ENCODE measurements around the gene RASAL2. TPM values are rescaled to one million over a fixed set of nuclear protein-coding genes. Genes with fewer than 3 reads are reported as not detected.
"Not testable (repeated sequence)": the region's sequence is repeated elsewhere in the genome, so short reads cannot be mapped to it uniquely, and the experiment has no call there.

The RASAL2 gene
- total RNA-seq, 1 donor from 2014 or later, result not detected

DNA sequence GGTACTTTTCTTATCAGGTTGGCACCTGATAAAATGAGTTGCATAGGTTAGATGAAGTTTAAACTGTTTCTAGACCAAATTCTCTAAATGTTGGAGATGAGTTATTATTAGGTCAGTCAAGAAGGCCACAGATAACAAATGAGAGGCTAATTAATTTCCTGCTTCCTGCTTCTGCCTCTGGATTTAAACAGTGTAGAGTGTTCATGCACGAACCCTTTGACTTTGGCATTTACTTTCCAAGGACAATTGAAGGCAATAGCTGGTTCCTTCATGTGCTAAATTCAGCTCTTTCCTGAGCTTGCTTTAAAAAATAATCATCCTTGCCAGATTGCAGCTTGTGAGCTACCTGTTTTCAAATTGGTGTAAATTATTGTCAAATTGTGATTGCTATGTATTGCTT lies 80.6 kb downstream of the RASAL2 start:
- intact Hi-C loops (cut with micrococcal nuclease), result no loop called here
- H3K4me1 Mint-ChIP-seq, result no peaks in the 10 kb centered on the region
- H3K9me3 Mint-ChIP-seq, result no peaks in the 10 kb centered on the region
- no peak overlapping the region for H3K27ac Mint-ChIP-seq
- DNase-seq, result no peak
- no peaks in the 10 kb centered on the region for H3K27me3 Mint-ChIP-seq
- H3K4me3 Mint-ChIP-seq, result no peak overlapping the region
- H3K36me3 Mint-ChIP-seq (ENCODE audit: low read depth), result no peaks in the 10 kb centered on the region

DNA sequence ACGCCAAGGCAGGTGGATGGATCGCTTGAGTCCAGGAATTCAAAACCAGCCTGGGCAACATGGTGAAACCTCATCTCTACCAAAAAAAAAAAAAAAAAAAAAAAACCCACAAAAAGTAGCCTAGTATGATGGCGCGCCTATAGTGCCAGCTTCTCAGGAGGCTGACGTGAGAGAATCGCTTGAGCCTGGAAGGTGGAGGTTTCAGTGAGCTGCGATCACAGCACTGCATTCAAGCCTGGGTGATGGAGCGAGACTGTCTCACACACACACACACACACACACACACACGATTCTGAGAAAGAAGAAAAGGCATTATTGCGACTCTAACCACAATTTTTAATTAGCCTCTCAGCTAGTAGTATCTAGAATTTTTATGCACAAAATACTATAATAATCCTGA lies 86.5 kb downstream of the RASAL2 start:
- Mint-ChIP-seq H3K4me1 (no peaks in the 10 kb centered on the region), H3K36me3 (ENCODE audit: low read depth) (no peaks in the 10 kb centered on the region), H3K4me3 (no peak overlapping the region), H3K27me3 (no peaks in the 10 kb centered on the region), H3K27ac (no peak overlapping the region), H3K9me3 (no peaks in the 10 kb centered on the region)
- DNase-seq, result no peak
- intact Hi-C loops (cut with micrococcal nuclease), result no loop called here

DNA sequence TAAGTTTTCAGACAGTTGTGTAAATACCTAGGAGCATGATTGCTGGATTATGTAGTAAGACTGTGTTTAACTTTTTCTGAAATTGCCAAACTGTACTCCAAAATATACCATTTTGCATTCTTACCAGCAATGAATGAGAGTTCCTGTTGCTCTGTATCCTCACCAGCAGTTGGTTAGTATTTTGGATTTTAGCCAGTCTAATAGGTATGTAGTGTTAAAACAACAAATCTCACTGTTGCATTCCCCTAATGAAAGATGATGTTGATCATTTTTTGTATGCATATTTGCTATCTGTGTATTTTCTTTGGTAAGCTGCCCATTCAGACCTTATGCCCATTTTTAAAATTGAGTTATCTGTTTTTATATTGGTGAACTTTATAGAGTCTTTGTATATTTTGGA lies 89.9 kb downstream of the RASAL2 start:
- Mint-ChIP-seq H3K4me1 (no peaks in the 10 kb centered on the region), H3K36me3 (ENCODE audit: low read depth) (no peaks in the 10 kb centered on the region), H3K27ac (no peak overlapping the region), H3K4me3 (no peak overlapping the region), H3K27me3 (no peaks in the 10 kb centered on the region), H3K9me3 (no peaks in the 10 kb centered on the region)
- intact Hi-C loops (cut with micrococcal nuclease), result no loop called here
- no peak for DNase-seq

DNA sequence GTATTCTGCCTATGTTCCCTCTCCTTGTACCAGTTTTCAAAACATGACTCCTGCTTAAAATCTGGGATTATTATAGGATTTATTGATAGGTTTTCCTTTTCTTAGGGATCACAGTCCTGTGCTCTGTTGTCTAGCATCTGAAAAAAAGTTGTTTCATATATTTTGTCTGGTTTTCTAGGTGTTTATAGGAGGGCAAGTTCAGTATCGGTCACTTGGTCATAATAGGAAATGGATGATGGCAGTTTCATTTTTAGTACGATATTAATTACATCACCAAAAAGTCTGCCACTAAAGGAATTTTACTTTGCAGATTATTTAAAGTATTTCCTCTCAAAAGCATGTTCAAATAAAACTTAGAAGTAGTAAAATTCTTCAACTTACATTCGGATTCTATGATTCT lies 94.4 kb downstream of the RASAL2 start:
- H3K36me3 Mint-ChIP-seq (ENCODE audit: low read depth), result no peaks in the 10 kb centered on the region
- no peaks in the 10 kb centered on the region for H3K4me1 Mint-ChIP-seq
- peaks cover 1% of the 10 kb centered on the region for H3K27me3 Mint-ChIP-seq
- H3K4me3 Mint-ChIP-seq, result no peak overlapping the region
- DNase-seq, result no peak
- H3K9me3 Mint-ChIP-seq, result no peaks in the 10 kb centered on the region
- H3K27ac Mint-ChIP-seq, result no peak overlapping the region
- intact Hi-C loops (cut with micrococcal nuclease), result no loop called here

DNA sequence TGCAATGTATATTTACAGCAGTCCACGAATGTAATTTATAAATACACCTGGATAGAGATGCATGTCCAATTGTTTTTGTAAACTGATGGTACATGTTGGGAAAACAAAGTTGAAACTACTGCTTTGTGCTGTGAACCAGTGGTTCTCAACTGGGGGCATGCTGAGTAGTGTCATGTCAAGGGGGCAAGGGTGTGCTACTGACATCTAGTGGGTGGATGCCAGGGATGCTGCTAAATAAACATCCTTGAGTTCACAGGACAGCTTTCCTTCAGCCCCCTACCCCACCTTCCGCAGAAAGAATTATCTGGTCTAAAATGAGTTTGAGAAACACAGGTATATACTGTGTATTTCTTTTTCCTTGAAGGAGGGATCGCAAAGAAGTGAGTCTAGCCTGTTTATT lies 95.9 kb downstream of the RASAL2 start:
- Mint-ChIP-seq H3K4me3 (no peak overlapping the region), H3K9me3 (no peaks in the 10 kb centered on the region), H3K27me3 (peaks cover 1% of the 10 kb centered on the region), H3K4me1 (no peaks in the 10 kb centered on the region), H3K27ac (no peak overlapping the region), H3K36me3 (ENCODE audit: low read depth) (no peaks in the 10 kb centered on the region)
- no peak for DNase-seq
- intact Hi-C loops (cut with micrococcal nuclease), result no loop called here

DNA sequence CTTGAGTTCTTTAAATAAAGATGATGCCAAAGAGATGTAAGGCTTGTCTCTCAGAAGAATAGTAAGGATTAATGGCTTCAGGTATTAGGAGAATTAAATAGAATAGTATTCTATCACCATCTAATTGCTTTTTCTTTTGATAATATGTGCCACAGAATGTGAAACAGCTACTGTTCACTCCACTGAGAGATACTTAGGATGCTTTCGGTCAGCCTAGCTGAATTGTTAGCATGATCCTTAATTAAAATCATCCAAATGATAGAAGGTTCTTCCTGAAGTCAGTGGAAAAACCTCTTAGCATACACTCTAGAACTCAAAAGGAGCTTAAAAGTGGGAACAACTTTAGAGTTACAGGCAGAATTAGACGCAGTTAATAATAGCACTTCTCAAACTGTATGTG lies 97.0 kb downstream of the RASAL2 start:
- no peak for DNase-seq
- Mint-ChIP-seq H3K36me3 (ENCODE audit: low read depth) (no peaks in the 10 kb centered on the region), H3K9me3 (no peaks in the 10 kb centered on the region), H3K27ac (no peak overlapping the region), H3K4me3 (no peak overlapping the region), H3K4me1 (no peaks in the 10 kb centered on the region), H3K27me3 (peaks cover 1% of the 10 kb centered on the region)
- intact Hi-C loops (cut with micrococcal nuclease), result no loop called here

DNA sequence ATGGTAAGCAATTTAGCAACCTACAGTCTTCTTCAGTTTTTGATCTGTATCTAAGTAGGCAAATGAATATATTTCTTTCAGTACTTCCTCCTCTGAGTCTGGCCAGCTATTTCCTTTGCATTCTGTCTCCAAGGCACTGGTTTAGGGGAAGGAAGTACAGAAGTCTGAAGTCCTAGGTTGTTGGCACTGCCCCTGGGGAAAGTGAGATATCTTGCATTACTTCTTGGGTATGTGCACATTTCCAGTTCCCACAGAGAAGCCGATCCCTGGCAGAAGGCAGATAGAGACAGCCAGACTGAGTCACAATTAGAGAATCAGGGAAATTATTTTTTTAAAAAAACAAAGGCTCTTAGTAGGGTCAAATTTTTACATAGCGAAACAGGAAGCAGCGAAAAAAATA lies 98.8 kb downstream of the RASAL2 start:
- no peak overlapping the region for H3K4me3 Mint-ChIP-seq
- peaks cover 1% of the 10 kb centered on the region for H3K27me3 Mint-ChIP-seq
- no peak overlapping the region for H3K27ac Mint-ChIP-seq
- peaks cover 3% of the 10 kb centered on the region for H3K9me3 Mint-ChIP-seq
- DNase-seq, result no peak
- intact Hi-C loops (cut with micrococcal nuclease), result no loop called here
- no peaks in the 10 kb centered on the region for H3K36me3 Mint-ChIP-seq (ENCODE audit: low read depth)
- H3K4me1 Mint-ChIP-seq, result no peaks in the 10 kb centered on the region

DNA sequence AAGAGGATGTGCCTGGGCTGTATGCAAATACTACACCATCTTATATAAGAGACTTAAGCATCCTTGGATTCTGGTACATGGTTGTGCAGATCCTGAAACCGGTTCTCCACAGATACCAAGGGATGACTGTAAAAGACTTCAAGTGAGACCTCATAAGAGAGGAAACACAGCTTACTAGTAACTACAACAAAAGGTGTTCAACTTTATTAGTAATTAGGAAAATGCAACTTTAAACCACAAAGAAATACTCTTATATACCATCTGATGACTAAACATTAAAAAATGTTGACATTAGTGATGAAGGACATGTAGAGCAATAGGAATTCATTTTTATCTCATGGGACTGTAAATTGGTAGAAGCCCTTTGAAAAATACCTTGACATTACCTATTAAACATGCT lies 102.7 kb downstream of the RASAL2 start:
- H3K9me3 Mint-ChIP-seq, result peaks cover 3% of the 10 kb centered on the region
- no peak overlapping the region for H3K4me3 Mint-ChIP-seq
- H3K27me3 Mint-ChIP-seq, result peaks cover 1% of the 10 kb centered on the region
- no peak overlapping the region for H3K27ac Mint-ChIP-seq
- intact Hi-C loops (cut with micrococcal nuclease), result no loop called here
- no peak for DNase-seq
- no peaks in the 10 kb centered on the region for H3K36me3 Mint-ChIP-seq (ENCODE audit: low read depth)
- H3K4me1 Mint-ChIP-seq, result no peaks in the 10 kb centered on the region

DNA sequence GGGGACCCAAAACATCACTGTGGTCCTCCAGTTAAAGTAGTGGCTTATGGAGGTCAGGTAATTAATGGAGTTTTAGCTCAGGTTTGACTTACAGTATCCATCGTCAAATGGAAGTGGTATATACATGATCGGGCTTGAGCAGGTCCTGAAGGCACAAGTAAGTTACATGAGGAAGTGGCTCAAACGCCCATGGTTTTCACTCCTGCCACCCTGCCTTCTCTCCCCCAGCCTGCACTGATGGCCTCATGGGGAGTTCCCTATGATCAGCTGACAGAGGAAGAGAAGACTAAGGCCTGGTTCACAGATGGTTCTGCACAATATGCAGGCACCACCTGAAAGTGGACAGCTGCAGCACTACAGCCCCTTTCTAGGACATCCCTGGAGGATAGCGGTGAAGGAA lies 108.2 kb downstream of the RASAL2 start:
- H3K36me3 Mint-ChIP-seq (ENCODE audit: low read depth); H3K4me1 Mint-ChIP-seq; DNase-seq; H3K4me3 Mint-ChIP-seq; H3K27ac Mint-ChIP-seq; H3K27me3 Mint-ChIP-seq; H3K9me3 Mint-ChIP-seq; intact Hi-C loops (cut with micrococcal nuclease): not testable (repeated sequence)

DNA sequence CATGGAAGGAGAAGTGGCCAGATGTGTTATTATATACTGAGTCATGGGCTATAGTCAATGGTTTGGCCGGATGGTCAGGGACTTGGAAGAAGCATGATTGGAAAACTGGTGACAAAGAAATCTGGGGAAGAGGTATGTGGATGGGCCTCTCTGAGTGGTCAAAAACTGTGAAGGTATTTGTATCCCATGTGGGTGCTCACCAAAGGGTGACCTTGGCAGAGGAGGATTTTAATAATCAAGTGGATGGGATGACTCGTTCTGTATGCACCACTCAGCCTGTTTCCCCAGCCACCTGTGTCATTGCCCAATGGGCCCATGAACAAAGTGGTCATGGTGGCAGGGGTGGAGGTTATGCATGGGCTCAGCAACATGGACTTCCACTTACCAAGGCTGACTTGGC lies 108.6 kb downstream of the RASAL2 start:
- H3K4me3 Mint-ChIP-seq; H3K4me1 Mint-ChIP-seq; H3K9me3 Mint-ChIP-seq; H3K36me3 Mint-ChIP-seq (ENCODE audit: low read depth); H3K27ac Mint-ChIP-seq; H3K27me3 Mint-ChIP-seq; DNase-seq; intact Hi-C loops (cut with micrococcal nuclease): not testable (repeated sequence)

DNA sequence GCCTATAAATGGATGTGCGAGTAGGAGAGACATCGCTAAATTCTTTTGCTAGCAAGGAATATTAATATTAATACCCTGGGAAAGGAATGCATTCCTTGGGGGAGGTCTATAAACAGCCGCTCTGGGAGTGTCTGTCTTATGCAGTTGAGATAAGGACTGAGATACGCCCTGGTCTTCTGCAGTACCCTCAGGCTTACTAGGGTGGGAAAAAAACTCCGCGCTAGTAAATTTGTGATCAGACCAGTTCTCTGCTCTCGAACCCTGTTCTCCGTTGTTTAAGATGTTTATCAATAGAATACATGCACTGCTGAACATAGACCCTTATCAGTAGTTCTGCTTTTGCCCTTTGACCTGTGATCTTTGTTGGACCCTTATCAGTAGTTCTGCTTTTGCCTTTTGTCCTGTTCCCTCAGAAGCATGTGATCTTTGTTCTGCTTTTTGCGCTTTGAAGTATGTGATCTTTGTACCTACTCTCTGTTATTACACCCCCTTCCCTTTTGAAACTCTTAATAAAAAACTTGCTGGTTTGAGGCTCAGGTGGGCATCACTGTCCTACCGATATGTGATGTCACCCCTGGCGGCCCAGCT lies 114.5 kb downstream of the RASAL2 start:
- H3K27ac Mint-ChIP-seq; H3K27me3 Mint-ChIP-seq; H3K36me3 Mint-ChIP-seq (ENCODE audit: low read depth); H3K4me3 Mint-ChIP-seq; intact Hi-C loops (cut with micrococcal nuclease); DNase-seq; H3K4me1 Mint-ChIP-seq: not testable (repeated sequence)
- peaks cover 13% of the 10 kb centered on the region for H3K9me3 Mint-ChIP-seq

DNA sequence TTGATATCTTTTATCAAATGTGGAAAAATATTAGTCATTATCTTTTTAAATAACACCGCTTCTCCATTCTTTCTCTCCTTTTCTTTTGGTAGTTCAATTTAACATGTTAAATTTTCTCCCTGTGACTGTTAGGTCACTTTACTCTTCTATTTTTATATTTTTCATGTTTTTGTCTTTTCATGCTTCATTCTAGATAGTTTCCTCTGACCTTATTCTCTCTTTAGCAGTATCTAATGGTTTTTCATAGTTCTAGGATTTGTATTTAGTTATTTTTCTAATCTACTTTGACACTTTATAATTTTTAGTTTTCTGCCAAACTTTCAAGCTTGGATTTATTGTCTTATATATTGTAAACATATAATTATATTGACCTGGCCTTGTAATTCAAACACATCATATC lies 116.0 kb downstream of the RASAL2 start:
- Mint-ChIP-seq H3K9me3 (peaks cover 13% of the 10 kb centered on the region), H3K27ac (no peak overlapping the region), H3K27me3 (no peaks in the 10 kb centered on the region), H3K4me3 (no peak overlapping the region), H3K4me1 (no peaks in the 10 kb centered on the region), H3K36me3 (ENCODE audit: low read depth) (no peaks in the 10 kb centered on the region)
- intact Hi-C loops (cut with micrococcal nuclease), result no loop called here
- no peak for DNase-seq

DNA sequence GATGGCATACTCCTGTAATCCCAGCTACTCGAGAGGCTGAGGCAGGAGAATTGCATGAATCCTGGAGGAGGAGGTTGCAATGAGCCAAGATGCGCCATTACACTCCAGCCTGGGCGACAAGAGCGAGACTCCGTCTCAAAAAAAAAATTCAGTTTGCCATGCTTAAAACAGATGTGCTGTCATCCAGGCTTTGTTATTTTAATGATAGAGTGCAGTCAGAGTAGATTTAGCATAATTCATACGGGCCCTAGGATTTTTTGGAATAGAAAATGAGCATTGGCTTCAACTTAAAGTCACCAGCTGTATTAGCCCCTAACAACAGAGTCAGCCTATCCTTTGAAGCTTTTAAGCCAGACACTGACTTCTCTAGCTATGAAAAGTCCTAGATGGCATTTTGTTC lies 124.6 kb downstream of the RASAL2 start:
- no peak overlapping the region for H3K4me3 Mint-ChIP-seq
- no peaks in the 10 kb centered on the region for H3K9me3 Mint-ChIP-seq
- intact Hi-C loops (cut with micrococcal nuclease), result no loop called here
- no peak overlapping the region for H3K27ac Mint-ChIP-seq
- no peaks in the 10 kb centered on the region for H3K4me1 Mint-ChIP-seq
- H3K27me3 Mint-ChIP-seq, result no peaks in the 10 kb centered on the region
- H3K36me3 Mint-ChIP-seq (ENCODE audit: low read depth), result no peaks in the 10 kb centered on the region
- DNase-seq, result no peak

DNA sequence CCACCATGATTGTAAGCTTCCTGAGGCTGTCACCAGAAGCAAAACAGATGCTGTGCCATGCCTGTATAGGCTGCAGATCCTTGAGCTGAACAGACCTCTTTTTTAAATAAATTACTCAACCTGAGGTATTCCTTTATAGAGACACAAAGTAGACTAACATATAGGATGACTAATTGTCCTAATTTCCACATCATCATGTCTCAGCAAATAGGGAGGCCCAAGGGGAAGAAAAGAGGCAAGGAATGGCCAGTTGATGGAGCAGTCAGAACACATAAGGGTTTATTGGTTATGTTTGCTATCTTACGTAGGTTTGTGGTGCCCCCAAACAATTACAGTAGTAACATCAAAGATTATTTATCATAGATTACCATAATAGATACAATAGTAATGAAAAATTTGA lies 126.2 kb downstream of the RASAL2 start:
- Mint-ChIP-seq H3K27ac (no peak overlapping the region), H3K4me1 (no peaks in the 10 kb centered on the region), H3K4me3 (no peak overlapping the region), H3K27me3 (no peaks in the 10 kb centered on the region), H3K9me3 (no peaks in the 10 kb centered on the region), H3K36me3 (ENCODE audit: low read depth) (no peaks in the 10 kb centered on the region)
- intact Hi-C loops (cut with micrococcal nuclease), result no loop called here
- DNase-seq, result no peak

DNA sequence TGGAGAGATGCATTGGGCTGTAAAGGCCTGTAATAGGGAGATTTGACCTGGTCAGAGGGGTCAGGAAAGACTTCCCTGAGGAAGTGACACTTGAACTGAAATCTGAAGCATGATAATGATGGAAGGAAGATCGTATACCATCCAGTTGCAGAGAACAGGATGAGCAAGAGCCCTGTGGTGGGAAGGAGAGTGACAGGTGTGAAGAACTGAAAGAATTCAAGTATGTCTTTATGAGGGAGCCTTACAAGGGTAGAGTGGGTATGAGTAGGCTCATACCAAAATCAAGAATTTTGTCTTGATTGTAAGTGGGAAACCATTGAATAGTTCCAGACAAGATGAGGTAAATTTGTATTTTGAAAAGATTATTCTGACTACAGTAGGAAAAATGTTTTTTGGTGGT lies 129.4 kb downstream of the RASAL2 start:
- H3K27me3 Mint-ChIP-seq, result no peaks in the 10 kb centered on the region
- no peaks in the 10 kb centered on the region for H3K9me3 Mint-ChIP-seq
- no peak overlapping the region for H3K4me3 Mint-ChIP-seq
- no peaks in the 10 kb centered on the region for H3K36me3 Mint-ChIP-seq (ENCODE audit: low read depth)
- intact Hi-C loops (cut with micrococcal nuclease), result no loop called here
- H3K27ac Mint-ChIP-seq, result no peak overlapping the region
- H3K4me1 Mint-ChIP-seq, result no peaks in the 10 kb centered on the region
- no peak for DNase-seq

All from activated CD4-positive, alpha-beta T cell treated with anti-CD3 and anti-CD28 coated beads, Interleukin-2, amount 10 ng/mL, durations not matched to agents 24 days and 14 days (primary cell).